RWPE1 (cell line): ENCODE measurements around the gene HPSE.

Experiments
- CTCF ChIA-PET: fragments of 350-600 bp; sonication (Branson Sonifier 250); formaldehyde crosslinking; extraction: SDS; loops from one replicate; lab custom pipeline; 2021; lab: Yijun Ruan, JAX
- POLR2A ChIA-PET: fragments of 400-600 bp; formaldehyde crosslinking; extraction: SDS; loops from one replicate; lab custom pipeline; 2020; ENCODE audit warnings: antibody characterized with exemption; ENCODE audit not compliant: low non-redundant PET; lab: Yijun Ruan, JAX
- DNase-seq: peaks from one replicate; pipeline ENCODE4 v3.0.0; 2012; ENCODE audit warnings: low spot score
- H3K27ac ChIP-seq: fragments of 450-650 bp; 2 replicates; pipeline ENCODE4 v1.5.1; 2017
- CTCF ChIP-seq: fragments of 450-650 bp; conservative IDR thresholded peaks from 2 replicates; pipeline ENCODE4 v1.5.1; 2017; ENCODE audit warnings: low read depth, mild to moderate bottlenecking

Gene HPSE

GRCh38 chr4:83247415-83248357, 87.0 kb downstream of the HPSE start:
- no peak overlapping the region for H3K27ac ChIP-seq
- CTCF ChIA-PET: interaction anchor here (0.9 kb wide), 1 partner anchor 35 kb away, joined by 4 read pairs; no protein-coding TSS in a partner anchor
- DNase-seq: no peak
- TF ChIP-seq CTCF: no peak
- POLR2A ChIA-PET: no interaction called here
